ENCODE data around the gene CNTLN.

The CNTLN gene

DNA sequence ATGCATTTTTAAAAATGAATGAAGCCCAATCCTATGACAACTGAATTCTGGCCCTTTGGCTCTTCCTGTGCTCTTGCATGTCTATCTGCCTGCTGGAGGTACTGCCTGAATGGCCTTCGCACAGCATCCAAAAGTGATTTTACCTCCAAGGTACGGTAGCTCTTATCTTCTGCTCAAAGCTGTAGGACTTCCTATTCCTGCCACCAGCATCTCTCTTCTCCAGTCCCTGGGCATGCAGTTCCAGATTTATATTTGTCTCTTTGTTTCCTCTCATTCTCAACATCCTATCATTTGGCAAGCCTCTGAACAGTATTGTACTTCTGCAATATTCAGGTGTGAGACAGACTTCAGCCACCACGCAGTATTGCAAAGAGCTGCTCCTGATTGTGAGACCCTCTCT lies 400.3 kb downstream of the CNTLN start:
- TF ChIP-seq, protein P1, sequence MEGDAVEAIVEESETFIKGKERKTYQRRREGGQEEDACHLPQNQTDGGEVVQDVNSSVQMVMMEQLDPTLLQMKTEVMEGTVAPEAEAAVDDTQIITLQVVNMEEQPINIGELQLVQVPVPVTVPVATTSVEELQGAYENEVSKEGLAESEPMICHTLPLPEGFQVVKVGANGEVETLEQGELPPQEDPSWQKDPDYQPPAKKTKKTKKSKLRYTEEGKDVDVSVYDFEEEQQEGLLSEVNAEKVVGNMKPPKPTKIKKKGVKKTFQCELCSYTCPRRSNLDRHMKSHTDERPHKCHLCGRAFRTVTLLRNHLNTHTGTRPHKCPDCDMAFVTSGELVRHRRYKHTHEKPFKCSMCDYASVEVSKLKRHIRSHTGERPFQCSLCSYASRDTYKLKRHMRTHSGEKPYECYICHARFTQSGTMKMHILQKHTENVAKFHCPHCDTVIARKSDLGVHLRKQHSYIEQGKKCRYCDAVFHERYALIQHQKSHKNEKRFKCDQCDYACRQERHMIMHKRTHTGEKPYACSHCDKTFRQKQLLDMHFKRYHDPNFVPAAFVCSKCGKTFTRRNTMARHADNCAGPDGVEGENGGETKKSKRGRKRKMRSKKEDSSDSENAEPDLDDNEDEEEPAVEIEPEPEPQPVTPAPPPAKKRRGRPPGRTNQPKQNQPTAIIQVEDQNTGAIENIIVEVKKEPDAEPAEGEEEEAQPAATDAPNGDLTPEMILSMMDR (conservative IDR thresholded peaks at IDR 0.05; ENCODE audit: low read length): no peak
- TF ChIP-seq EZH2phosphoT487 (IDR thresholded peaks at IDR 0.05; ENCODE audit: borderline replicate concordance): no peak
- Histone ChIP-seq H3K9ac (ENCODE audit: low read depth, low read length, poor library complexity, severe bottlenecking) (no peak overlapping the region), H2AFZ (ENCODE audit: low read length) (no peak overlapping the region), H3K4me1 (ENCODE audit: insufficient read depth, low read length, poor library complexity, severe bottlenecking) (peaks cover 5% of the 10 kb centered on the region), H3K27me3 (ENCODE audit: insufficient read depth, low read length, poor library complexity, severe bottlenecking) (no peaks in the 10 kb centered on the region), H4K20me1 (ENCODE audit: insufficient read depth, low read length, poor library complexity, severe bottlenecking) (no peaks in the 10 kb centered on the region), H3K79me2 (ENCODE audit: insufficient read depth, low read length) (no peaks in the 10 kb centered on the region), H3K4me2 (ENCODE audit: low read depth, low read length, poor library complexity, severe bottlenecking) (no peak overlapping the region), H3F3A (ENCODE audit: low read depth) (no peaks in the 10 kb centered on the region), H3K9me2 (replicated peaks; ENCODE audit: low read depth, low read length) (no peaks in the 10 kb centered on the region), H3K9me3 (ENCODE audit: insufficient read depth, low read depth, low read length) (no peaks in the 10 kb centered on the region), H3K36me3 (ENCODE audit: insufficient read depth, low read length) (no peaks in the 10 kb centered on the region), H3K4me3 (ENCODE audit: low read length, poor library complexity, severe bottlenecking) (no peak overlapping the region)

DNA sequence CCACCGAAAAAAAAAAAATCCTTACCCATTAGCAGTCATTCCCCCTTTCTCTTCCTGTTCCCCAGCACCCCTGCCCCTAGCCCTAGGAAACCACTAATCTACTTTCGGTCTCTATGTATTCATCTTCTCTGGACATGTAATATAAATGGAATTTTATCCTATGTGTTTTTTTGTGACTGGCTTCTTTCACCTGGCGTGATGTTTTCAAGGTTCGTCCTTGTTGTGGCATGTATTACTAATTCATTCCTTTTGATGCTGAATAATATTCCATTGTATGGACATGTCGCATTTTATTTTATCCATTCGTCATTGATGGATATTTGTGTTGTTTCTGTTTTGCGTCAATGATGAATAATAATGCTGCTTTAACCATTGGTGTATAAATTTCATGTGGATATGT lies 401.2 kb downstream of the CNTLN start:
- Histone ChIP-seq H3K36me3 (ENCODE audit: insufficient read depth, low read length) (no peaks in the 10 kb centered on the region), H2AFZ (ENCODE audit: low read length) (no peak overlapping the region), H3K9me2 (replicated peaks; ENCODE audit: low read depth, low read length) (no peaks in the 10 kb centered on the region), H3K4me2 (ENCODE audit: low read depth, low read length, poor library complexity, severe bottlenecking) (no peak overlapping the region), H3K4me1 (ENCODE audit: insufficient read depth, low read length, poor library complexity, severe bottlenecking) (peaks cover 5% of the 10 kb centered on the region), H3K27me3 (ENCODE audit: insufficient read depth, low read length, poor library complexity, severe bottlenecking) (no peaks in the 10 kb centered on the region), H3K9ac (ENCODE audit: low read depth, low read length, poor library complexity, severe bottlenecking) (no peak overlapping the region), H4K20me1 (ENCODE audit: insufficient read depth, low read length, poor library complexity, severe bottlenecking) (no peaks in the 10 kb centered on the region), H3K9me3 (ENCODE audit: insufficient read depth, low read depth, low read length) (no peaks in the 10 kb centered on the region), H3K4me3 (ENCODE audit: low read length, poor library complexity, severe bottlenecking) (no peak overlapping the region), H3F3A (ENCODE audit: low read depth) (no peaks in the 10 kb centered on the region), H3K79me2 (ENCODE audit: insufficient read depth, low read length) (no peaks in the 10 kb centered on the region)
- TF ChIP-seq, protein P1 (conservative IDR thresholded peaks at IDR 0.05; ENCODE audit: low read length): no peak
- no peak for TF ChIP-seq EZH2phosphoT487 (IDR thresholded peaks at IDR 0.05; ENCODE audit: borderline replicate concordance)

DNA sequence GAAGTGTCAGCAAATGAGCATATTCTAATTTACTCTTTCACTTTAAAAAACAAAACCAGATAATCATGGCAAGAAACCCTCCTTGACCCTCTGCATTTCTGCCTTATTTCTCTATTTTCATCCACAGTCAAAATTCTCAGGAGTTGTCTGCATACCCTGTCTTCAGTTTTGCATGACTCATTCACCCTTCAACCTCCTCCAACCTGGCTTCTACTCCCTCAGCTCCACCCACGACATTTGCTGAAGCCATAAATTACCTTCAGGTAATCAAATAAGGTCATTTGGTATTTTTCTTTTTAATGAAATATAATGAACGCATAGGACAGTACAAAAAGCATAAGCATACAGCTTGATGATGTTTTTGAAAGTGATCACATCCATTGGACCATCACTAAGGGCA lies 416.2 kb downstream of the CNTLN start:
- H4K20me1 ChIP-seq (ENCODE audit: insufficient read depth, low read length, poor library complexity, severe bottlenecking): no peaks in the 10 kb centered on the region
- no peak overlapping the region for H2AFZ ChIP-seq (ENCODE audit: low read length)
- H3K79me2 ChIP-seq (ENCODE audit: insufficient read depth, low read length): no peaks in the 10 kb centered on the region
- no peak overlapping the region for H3K4me2 ChIP-seq (ENCODE audit: low read depth, low read length, poor library complexity, severe bottlenecking)
- H3K9me2 ChIP-seq (replicated peaks; ENCODE audit: low read depth, low read length): no peaks in the 10 kb centered on the region
- no peaks in the 10 kb centered on the region for H3K4me1 ChIP-seq (ENCODE audit: insufficient read depth, low read length, poor library complexity, severe bottlenecking)
- H3F3A ChIP-seq (ENCODE audit: low read depth): no peaks in the 10 kb centered on the region
- TF ChIP-seq, protein P1 (conservative IDR thresholded peaks at IDR 0.05; ENCODE audit: low read length): no peak
- no peak for TF ChIP-seq EZH2phosphoT487 (IDR thresholded peaks at IDR 0.05; ENCODE audit: borderline replicate concordance)
- H3K9ac ChIP-seq (ENCODE audit: low read depth, low read length, poor library complexity, severe bottlenecking): no peak overlapping the region
- H3K36me3 ChIP-seq (ENCODE audit: insufficient read depth, low read length): no peaks in the 10 kb centered on the region
- H3K27me3 ChIP-seq (ENCODE audit: insufficient read depth, low read length, poor library complexity, severe bottlenecking): no peaks in the 10 kb centered on the region
- no peaks in the 10 kb centered on the region for H3K9me3 ChIP-seq (ENCODE audit: insufficient read depth, low read depth, low read length)
- no peak overlapping the region for H3K4me3 ChIP-seq (ENCODE audit: low read length, poor library complexity, severe bottlenecking)
